ENCODE measurements around the gene IL31RA.

Gene IL31RA

GRCh38 chr5:55860709-55861108, 9.6 kb downstream of the IL31RA start:
- DNase-seq: no peak

- DNase-seq: no peak
Observed at GRCh38 chr5:55864606-55865541, 13.7 kb downstream of the IL31RA start.

- peak; percentile 25 for DNase-seq
Observed at GRCh38 chr5:55865831-55866230, 14.7 kb downstream of the IL31RA start.

DNA sequence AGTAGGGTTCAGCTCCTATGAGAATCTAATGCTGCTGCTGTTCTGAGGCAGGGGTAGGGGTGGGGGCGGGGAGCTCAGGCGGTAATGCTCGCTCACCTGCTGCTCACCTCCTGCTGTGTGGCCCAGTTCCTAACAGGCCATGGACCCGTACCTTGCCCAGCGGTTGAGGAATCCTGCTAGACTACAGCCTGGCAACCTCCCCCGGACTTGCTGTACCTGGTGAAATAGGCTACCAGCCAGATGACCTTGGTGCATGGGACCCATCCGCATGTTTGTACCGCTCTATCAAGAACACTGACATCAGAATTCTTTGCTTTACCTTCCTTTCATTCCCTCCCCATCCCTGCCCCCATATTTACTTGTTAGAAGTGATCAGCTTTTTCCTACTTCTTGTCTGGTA, 15.3 kb downstream of the IL31RA start:
- no peak for DNase-seq

DNA sequence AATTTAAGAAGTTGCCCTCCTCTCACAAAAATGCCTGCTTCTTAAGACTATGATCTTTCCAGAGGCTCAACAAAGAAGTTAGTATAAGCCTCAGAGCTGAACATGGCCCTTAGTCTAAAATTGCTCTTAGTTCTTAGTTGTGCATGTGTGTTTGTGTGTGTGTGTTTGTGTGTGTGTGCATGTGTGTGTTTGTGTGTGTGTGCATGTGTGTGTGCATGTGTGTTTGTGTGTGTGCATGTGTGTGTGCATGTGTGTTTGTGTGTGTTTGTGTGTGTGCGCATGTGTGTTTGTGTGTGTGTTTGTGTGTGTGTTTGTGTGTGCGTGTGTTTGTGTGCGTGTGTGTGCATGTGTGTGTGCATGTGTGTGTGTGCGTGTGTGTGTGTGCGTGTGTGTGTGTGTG, 15.8 kb downstream of the IL31RA start:
- no peak for DNase-seq

GRCh38 chr5:55868846-55869245, 17.7 kb downstream of the IL31RA start:
- DNase-seq: peak; percentile 98

DNA sequence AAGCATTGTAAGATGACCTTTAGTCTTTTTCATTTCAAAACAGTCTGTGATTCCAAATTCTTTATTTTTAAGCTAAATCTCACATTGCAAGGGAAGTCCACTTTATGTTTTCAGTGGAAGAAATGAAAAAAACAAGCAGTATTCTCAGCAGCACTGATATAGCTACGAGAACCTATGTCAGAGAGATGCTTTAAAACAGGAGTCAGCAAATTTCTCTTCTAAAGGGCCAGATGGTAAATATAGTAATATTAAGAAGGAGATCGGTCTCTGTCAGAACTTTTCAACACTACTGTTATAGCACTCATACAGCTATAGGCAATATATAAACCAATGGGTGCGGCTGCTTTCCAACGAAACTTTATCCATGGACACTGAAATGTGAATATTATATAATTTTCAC, 18.7 kb downstream of the IL31RA start:
- no peak for DNase-seq

- DNase-seq: no peak
Observed at GRCh38 chr5:55873234-55873633, 22.1 kb downstream of the IL31RA start.

GRCh38 chr5:55877655-55878054, 26.5 kb downstream of the IL31RA start:
- no peak for DNase-seq

DNA sequence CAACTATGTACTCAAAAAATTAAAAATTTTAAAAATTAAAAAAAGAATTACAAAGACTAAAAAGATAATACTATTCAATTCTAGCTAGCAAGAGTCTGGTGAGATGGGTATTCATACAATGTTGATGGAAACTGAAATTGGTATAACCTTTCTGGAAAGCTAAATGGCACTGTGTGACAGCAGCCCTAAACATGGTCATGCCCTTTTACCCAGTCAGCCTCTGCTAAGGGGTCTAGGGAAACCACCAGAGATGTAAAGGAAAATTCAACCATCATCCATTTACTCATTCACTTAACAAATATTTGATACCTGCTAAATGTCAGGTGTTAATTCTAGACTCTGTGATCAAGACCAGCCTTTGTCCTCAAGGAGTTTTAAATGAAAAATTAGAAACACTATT, 29.3 kb downstream of the IL31RA start:
- no peak for DNase-seq

GRCh38 chr5:55885359-55885758, 34.2 kb downstream of the IL31RA start:
- no peak for DNase-seq

- DNase-seq: no peak
Observed at GRCh38 chr5:55888205-55888604, 37.0 kb downstream of the IL31RA start.

- DNase-seq: no peak
Observed at GRCh38 chr5:55892479-55892878, 41.3 kb downstream of the IL31RA start.

DNA sequence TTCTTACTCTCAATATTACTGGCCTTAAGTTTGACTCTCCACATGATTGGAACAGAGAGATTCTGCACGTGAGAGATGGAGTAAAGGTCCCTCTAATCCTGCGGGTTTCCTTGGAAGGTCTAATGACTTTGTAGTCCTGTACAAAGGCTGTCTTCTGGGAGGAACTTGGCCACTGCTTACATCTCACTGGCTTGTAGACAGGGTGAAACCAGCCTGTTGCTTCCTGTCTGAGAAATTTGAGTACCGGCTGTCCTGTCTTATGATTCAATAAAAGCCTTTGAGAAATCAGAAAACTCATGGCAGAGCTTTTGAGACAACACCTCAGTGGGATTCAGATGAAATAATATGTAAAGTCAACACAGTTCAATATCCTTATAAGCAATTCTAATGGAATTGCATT, 43.0 kb downstream of the IL31RA start:
- no peak for DNase-seq

DNA sequence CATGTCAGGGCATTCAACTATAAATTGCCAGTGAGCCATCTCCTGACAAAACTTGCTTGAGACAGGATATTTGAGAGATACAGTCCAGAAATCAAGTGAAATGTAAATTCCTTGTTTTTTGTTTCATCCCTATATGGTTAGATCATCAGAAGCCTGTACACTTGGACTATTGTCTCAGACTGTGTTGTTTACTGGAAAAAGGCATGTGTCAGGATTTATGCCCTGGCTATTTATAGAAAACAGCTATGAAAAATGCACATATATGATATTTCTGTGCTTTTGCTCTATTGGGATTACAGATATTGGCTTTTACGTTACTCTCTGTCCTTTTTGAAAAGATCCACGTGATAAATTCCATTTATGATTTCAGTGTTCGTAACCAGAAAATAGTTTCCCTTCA, 44.2 kb downstream of the IL31RA start:
- no peak for DNase-seq

DNA sequence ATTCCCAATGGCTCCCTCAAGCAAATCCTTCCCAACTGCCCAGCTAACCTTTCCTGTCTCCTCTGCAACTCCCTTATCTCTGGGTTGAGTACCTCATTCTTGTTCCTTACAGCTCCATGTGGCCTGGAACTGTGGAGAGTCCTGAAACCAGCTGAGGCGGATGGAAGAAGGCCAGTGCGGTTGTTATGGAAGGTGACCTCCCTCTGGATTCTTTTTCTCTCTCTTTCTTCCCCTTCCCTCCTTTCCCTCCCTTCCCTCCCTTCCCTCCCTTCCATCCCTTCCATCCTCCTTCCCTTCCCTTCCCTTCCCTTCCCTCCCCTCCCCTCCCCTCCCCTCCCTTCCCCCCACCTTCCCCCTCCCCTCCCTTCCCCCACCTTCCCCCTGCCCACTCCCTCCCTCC, 45.1 kb downstream of the IL31RA start:
- DNase-seq: no peak

- no peak for DNase-seq
Observed at GRCh38 chr5:55896663-55897062, 45.5 kb downstream of the IL31RA start.

- DNase-seq: no peak
Observed at GRCh38 chr5:55897206-55897894, 46.2 kb downstream of the IL31RA start.

- peak; percentile 99 for DNase-seq
Observed at GRCh38 chr5:55897905-55898304, 46.7 kb downstream of the IL31RA start.

GRCh38 chr5:55899344-55899743, 48.2 kb downstream of the IL31RA start:
- peak; percentile 66 for DNase-seq

- DNase-seq: no peak
Observed at GRCh38 chr5:55900068-55900467, 48.9 kb downstream of the IL31RA start.

GRCh38 chr5:55900776-55901175, 49.6 kb downstream of the IL31RA start:
- no peak for DNase-seq

GRCh38 chr5:55902696-55903095, 51.5 kb downstream of the IL31RA start:
- DNase-seq: peak; percentile 40

DNA sequence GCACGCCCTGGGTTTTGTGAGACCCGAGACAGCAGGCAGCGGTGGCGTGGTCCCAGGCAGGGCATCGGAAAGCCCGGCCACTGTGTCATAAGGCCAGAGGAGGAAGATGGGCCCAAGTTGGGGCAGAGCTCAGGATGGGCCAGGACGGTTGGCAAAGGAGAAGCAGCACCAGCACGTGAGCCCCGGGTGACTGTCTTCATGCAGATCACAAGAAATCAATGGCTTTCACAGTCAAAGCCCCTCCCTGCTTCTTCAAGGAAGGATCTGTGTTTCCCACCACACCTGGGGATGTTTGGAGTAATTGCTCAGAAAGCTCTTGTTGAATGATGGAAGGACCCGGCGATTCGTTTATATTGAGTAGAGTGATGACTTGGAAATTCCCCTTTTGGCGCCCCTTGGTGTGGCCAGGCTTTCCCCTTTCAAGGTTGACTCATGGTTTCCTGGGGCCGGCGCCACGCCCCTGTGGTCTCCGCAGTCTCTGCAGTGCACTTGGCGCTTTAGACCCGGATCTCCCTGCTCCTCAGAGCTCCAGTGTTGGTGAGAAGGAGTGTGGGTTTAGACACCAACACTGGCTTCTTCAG, 52.1 kb downstream of the IL31RA start:
- no peak for DNase-seq

Measured in fibroblast of skin of right biceps (primary cell).